Smooth muscle cell of the brain vasculature (primary cell): ENCODE results near the gene KIF2A.

ENCODE experiments used
- DNase-seq: peaks from one replicate; pipeline ENCODE4 v3.0.0-alpha.2; 2012; ENCODE audit warnings: low read depth, low spot score

KIF2A gene

DNA sequence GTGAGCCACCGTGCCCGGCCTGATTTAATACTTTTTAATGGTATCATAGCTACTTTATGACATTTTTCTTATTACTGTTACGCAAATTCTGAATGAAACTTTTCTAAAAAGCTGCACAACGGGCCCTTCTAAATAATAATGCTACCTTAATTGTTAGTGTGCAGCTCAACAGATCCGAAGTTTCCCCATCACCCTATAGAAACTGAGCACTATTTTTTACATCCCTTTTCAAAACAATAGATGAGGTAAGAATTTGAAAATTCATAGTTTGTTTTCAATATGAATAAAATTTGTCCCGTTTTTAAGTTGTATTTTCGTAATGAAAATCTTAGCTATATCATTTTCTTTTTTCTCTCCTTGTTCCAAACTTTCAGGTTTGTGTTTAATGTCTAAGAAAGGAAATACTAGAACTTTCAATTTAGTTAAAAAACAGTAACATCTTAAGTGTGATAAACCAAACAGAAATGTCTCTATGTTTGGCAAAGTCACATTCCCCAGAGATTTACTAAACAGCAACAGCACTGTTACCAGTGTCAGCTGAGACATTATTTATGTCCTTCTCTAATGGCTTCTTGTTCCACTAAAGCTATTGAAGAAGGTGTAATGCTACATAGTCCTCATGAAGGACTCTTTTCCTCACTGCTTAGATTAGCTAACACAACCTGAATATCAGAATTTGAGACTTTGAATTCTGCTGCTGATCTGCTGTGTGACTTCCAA lies 22.9 kb downstream of the KIF2A start:
- DNase-seq = no peak

DNA sequence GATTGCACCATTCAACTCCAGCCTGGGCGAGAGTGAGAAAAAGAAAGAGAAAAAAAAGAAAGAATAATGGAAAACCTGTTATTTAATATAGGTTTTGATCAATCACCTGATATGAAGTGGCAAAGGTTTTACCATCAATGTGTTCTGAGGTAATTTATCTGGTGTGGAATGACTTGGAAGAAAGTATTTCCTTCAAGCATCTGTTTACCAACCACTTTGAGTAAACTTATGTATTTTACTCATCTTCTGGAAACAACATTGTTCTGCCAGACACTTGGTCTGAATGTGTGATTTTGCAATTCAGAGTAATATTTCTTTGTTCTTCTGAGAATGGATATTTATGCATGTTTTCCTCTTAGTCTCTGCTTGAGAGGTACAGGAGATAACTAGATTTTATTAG lies 24.3 kb downstream of the KIF2A start:
- DNase-seq = no peak

DNA sequence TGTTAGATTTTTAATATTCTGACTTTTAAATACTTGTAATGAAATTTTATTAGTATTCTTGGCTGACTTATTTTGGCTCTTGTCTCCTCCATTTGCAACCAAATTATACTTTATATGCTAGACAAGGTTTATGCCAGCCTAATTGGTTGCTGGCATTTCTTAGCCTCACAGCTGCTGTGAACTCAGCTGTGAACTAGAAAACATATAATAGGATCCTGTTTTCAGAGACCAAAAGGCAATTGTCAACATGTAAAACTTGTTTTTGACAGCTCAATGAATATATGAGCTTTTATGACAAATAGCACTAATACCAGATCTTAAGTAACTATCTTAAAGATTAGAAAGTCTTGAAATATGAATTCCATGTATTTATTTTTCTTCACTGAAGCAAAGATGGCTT lies 25.9 kb downstream of the KIF2A start:
- DNase-seq = no peak

DNA sequence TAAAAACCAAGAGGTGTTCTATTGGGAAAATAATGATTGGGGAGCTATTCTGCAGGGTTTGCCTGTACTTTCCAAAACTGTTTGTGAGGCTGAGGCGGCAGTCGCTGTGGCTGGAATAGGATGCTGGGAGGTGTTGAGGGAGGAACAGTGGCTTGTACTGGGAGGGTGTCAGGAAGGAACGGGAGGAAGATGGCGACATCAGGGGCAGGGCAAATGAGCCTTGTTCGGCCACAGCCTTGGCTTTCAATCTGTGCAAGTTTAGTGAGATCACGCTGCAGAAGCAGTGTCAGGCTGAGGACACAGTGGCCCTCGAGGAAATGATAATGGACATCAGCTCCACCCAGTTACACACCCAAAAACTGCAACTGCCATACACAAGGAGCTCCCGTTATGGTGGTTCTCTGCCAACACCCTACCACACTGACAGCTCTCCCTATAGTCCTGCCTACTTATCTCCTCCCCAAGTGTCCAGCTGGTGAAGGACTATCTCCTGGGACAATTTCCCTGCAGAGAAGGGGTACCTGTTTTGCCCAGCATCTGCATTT lies 27.3 kb downstream of the KIF2A start:
- DNase-seq = no peak

DNA sequence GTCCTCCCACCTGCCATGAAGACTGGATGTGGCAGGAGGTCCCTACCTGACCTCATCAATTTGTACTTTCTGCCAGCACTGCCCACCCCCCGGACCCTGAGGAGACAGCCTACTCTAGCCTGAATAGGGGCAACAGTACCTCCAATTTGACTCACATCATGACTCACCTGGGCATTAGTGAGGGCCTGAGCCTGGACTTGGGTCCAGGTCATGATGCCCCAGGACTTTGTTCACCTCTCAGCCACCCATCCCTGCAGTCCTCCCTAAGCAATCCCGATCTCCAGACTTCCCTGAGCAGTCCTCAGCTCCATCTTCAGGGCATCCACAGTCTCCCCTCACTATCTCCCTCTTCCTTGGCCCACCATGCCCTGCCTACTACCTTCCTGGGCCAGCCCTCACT lies 28.1 kb downstream of the KIF2A start:
- DNase-seq = no peak

DNA sequence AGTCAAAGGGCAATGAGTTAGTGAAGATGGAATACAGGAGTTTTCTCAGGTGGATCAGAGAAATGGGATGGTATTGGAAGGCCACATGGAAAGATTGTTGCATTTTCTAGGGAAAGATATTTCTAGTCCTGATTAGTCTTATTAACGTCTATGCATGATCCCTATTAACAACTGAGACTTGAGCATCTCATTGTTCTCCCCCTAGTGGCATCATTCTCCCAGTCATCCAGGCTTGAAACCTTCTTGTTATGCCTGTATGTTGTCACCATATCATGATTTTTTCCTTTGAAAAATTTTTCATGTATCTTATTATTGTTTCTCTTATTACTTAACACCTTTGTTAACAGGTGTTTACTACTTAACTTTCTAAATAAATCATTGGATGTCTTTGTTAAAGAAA lies 34.4 kb downstream of the KIF2A start:
- no peak for DNase-seq

DNA sequence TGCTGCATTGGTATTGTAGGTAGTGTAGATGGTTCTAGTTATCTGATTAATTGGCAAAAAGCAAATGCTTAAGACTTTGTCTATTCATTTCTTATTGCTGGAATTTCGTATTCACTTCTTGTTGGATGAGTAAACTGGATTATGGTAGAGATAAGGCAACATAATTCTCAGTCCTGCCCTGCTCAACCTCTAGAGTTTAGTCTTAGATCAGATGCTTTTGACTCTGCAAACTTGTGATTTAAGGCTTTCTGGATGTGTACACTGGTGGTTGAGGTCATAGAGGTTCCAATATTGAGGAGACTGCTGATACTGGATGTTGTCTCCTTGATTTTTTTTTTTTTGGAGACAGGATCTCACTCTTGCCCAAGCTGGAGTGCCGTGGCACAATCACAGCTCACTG lies 35.0 kb downstream of the KIF2A start:
- DNase-seq = no peak

DNA sequence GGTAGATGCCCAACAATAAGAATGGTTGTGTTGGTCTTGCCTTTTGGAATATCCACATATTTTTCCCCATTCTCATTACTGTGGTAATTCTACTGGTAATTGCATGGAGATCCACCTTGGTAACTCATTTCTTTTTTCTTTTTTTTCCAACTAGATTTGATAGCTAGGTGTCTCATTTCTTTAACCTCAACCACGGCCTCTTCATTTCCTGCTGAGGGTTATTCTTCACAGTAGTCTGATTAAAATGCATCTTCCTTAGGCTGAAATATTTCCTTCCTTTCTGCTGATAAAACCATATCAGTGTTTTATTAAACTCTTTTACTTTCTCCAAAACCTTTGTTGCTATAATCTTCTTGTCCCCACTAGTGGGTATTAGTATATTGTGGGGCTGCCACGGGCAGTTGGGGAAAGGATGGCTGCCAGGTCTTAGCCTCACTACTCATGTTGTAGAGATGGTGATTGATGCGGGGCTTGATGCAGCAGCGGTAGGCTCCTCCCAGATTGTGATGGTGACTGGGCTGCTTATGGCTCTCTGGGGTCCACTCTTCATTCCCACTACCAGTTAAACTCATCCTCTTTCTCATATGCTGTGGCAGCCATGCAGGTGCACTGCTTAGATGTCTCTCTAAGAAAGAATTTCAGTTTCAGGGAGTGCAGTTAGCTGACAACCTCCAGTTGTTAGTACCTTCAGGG lies 35.9 kb downstream of the KIF2A start:
- DNase-seq = no peak

DNA sequence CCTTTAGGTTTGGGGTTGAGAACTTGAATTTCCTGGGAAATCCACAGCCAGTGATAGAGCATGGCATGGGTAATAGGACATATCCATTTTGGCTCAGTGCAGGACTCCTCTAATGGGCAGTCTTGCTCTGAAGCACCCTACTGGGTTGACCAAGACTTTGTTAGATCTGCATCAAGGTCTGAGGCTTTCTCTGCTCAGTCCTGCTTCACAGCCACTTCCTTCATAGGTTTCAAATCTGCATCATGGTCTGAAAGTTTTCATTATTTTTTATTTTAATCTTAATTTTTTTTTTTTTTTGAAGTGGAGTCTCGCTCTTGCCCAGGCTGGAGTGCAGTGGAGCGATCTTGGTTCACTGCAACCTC lies 36.5 kb downstream of the KIF2A start:
- DNase-seq = no peak

DNA sequence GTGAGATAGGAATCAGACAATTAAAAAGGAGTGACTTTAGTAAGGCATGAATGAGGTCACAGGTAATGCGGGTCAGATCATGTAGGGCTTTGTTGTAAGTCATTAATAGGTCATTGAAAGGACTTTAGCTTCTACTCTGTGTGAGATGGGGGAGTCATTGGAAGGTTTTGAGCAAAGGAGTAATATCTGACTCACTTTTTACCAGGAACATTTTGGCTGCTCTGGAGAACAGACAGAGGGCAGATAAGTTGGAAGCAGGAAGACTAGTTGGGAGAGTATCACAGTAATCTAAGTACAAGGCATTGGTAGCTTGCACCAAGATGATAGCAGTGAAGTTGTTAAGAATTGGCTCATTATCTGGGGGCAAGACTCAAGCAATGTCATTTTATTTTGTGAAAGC lies 37.4 kb downstream of the KIF2A start:
- DNase-seq = no peak

DNA sequence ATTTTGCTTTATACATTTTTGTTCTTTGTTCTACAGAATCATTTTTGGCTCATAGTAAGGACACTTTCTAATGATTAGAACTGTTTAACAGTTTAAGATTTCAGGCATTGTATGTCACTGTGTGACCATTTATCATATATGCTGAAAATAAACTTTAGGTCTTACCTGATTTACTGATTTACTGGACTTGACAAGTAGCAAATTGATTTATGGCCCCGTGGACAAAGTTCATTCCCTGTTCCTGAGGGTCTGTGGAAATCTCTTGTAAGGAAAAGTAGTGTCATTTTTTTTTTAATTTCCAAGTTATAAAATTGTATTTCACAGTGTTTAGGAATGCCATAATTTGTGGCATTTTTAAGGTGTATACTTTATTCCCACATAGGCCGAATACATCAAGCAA lies 40.7 kb downstream of the KIF2A start:
- no peak for DNase-seq

DNA sequence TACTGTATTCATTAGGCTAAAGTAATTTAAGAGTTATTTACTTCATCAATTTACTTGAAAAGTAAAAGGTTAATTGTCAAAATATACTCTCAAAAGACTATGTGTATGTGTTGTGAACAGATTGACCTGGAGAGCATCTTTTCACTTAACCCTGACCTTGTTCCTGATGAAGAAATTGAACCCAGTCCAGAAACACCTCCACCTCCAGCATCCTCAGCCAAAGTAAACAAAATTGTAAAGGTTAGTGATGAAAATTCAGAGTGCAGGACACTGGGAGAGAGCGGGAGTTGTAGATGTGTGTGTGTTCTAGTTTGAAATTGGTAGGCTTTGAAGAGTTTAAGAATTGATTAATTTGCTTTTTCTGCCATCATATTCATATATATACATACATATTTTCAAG lies 41.9 kb downstream of the KIF2A start:
- no peak for DNase-seq

DNA sequence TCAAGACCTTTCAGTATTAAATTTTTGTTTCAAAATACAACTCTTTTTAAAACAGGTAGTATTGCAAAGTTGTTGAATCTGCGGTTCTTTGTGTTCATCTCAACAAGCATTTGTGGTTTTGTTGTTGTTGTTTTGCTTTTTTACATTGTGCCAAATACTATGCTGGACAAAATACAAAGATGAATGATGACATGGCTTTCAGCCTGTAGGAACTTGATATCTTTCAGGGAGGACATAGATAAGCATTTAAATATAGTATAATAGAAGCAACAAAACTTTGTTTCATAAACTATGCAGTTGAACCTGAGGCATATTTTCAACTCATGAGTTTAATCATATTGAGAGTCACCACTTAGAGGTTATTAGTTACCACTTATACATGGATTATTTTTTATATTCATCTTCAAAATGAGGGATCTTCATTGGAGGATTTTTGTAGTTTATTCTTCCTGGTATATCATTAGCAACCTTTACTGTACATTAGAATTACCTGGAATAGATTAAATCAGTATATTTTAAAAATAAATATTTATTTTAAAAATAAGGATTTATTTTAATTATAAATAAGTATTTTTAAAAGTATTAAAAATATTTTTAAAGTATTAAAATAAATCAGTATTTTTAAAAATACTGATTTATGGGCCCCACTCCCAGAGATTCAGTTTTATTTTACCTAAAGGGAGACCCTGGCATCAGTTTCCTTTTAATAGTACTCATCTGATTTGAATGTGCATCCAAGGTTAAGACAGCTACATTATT lies 42.9 kb downstream of the KIF2A start:
- DNase-seq = no peak

DNA sequence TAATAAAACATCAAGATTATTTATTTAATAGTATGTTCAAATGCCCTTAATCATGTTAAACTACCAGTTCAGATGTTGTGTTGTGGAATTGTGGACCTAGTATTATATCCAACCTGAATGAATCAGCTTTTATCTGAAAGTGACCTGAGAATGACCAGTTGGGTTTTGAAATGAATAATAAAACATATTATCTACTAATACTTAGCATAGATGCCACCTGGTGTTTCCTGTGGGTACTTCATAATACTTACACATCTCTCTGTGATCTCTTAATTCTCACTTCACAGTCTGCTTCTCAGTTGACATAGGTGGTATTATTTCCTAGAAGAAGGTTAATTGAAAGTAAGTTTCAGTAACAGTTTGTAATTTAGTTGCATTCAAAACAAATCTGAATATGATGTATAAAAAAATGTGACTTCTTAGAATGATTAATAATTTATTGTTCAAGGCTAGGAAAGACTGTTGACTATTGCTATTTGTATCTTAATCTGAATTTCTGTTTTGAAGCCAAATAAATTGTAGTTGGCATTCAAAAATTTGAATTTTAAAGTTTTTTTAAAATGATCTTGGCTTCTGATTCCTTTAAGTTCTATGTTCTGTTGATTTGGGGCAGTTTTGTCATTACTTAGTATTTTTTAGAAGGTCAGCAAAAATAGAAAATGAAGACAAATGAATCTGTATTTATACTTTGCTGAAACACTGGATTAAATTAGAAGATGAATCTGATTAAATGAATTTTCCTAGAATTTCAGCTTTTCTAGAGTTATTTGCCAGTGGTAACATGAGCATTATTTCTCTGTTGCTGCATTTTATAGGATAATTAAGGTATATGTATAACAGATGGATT lies 48.2 kb downstream of the KIF2A start:
- DNase-seq = peak; percentile 24

DNA sequence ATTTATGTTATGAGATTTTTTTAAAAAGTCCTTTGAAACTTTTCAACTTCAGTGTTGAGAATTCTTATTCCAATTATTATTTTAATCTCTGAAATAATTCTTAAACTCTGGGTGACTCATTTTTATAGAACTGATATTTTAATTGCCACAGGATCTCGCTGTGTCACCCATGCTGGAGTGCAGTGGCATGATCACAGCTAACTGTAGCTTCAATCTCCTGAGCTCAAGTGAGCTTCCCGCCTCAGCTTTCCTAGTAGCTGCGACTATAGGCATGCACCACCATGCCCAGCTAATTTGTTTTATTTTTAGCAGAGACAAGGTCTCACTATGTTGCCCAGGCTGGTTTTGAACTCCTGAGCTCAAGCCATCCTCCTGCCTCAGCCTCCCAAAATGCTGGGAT lies 56.7 kb downstream of the KIF2A start:
- no peak for DNase-seq

DNA sequence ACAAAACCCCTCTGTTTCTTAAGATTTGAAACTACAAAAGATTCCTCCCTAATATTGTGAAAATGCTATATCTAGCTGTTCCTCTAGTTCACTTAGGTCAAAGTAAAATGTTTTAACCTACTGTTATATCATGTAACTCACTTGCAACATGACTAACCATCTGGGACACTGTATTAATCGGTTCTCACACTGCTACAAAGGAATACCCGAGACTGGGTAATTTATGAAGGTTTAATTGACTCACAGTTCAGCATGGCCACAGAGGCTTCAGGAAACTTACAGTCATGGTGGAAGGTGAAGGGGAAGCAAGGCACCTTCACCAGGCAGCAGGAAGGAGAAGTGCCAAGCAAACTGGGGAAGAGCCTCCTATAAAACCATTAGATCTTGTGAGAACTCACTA lies 63.0 kb downstream of the KIF2A start:
- no peak for DNase-seq

DNA sequence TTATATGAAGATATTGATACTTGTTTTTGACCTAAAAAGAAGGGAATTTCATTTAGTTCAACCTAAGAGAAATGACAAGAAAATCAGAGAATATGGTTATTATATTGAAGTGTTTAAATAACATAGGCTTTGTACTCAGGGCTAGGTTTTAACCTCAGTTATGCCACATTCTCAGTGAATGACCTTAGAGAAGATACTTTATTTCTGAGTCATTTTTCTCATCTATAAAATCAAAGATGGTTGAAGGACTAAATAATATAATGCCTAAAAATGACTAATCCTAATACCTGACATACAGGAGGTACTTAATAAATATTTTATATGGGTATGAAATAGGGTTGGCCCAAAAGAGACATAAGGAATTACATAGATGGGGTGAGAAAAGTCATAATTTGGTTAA lies 65.4 kb downstream of the KIF2A start:
- DNase-seq = no peak

DNA sequence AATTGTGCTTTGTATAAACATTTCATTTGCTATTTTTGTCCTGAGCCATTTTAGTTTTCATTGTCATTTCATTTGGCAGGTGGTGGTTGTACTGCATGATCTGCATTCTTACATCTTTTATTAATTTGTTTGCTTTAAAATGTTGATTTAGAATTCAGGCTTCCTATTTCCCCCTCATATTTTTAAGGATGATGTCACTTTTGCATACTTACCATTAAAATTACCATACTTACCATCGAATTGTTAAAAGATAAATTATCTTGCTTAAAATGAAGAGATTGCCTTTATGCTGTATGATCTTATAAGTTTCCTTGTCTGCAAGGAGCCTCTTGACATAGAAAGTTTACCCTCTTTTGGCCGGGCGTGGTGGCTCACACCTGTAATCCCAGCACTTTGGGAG lies 66.6 kb downstream of the KIF2A start:
- DNase-seq = no peak

DNA sequence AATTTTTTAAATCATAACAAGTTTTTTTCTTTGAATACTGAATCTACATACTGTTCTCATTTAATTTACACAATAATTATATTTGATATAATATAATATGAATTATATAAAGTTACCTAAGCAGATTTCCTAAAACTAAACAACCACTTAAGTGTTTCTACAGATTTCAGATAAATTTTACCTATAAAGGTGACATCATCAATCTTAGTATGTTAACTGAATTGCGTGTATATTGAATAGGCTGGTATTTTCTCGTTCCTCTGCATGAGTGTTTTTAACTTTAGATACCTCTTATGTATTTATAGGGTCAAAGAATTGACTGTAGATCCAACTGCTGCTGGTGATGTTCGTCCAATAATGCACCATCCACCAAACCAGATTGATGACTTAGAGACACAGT lies 67.4 kb downstream of the KIF2A start:
- no peak for DNase-seq

DNA sequence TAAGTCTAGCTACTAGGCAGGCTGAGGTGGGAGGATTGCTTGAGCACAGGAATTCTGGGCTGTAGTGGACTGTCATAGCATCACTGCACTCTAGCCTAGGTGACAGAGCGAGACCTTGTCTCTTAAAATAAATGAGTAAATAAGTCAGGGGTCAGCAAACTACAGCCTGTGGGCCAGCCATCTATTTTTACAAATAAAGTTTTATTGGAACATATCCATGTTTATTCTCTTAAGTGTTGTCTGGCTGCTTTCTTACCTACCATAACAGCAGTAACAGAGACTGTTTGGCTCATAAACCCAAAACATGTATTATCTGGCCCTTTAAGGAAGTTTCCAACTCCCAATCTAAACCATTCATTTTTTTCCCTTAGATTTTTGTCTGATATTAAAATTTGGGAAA lies 68.1 kb downstream of the KIF2A start:
- no peak for DNase-seq

DNA sequence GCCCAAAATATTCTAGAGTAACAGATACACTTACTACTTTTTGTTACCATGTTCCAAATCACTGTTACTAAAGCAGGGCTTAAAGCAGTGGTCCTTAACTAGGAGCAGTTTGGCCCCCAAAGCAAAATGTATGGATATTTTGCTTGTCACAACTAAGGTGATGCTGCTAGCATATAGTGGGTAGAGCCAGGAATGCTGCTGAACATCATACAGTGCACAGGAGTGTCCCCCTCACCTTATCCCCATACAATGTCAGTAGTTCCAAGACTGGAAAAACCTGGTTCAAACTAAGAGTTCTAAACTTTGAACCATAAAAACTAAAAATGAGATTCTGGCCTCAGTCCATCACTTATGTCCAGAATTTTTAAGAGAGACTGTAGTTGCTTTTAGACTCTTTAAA lies 69.6 kb downstream of the KIF2A start:
- DNase-seq = no peak

DNA sequence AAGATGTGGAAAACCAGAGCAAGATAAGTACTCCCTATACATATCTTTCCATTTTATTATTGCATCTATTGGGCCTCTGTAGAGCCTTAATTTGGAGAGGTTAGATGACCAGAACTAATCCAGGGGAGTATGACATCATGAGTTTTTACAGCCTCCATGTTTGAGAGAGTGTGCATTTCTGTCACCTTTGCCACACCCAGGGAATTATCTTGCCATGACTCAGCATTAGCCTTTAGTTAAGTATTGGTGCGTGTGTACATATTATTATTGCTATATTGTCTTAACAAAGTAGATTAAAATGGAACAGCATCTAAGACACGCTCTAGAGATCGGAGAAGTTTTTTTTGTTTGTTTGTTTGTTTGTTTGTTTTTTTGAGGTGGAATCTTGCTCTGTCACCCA lies 70.1 kb downstream of the KIF2A start:
- DNase-seq = no peak
